Effector memory CD8-positive, alpha-beta T cell (primary cell): Measurements from ENCODE around the gene ARMH2.
"Not testable (repeated sequence)": the region's sequence is repeated elsewhere in the genome, so short reads cannot be mapped to it uniquely, and the experiment has no call there.

Experiments
- ATAC-seq: fragments of 150-1000 bp; cut with Tn5 transposase; replicated peaks from 2 replicates; pipeline ENCODE4 v1.10.0; 2021; ENCODE audit warnings: mild to moderate bottlenecking, moderate library complexity
- DNase-seq, 3 experiments: peaks; one replicate each; pipeline ENCODE4 v3.0.0; 2021
- H3K27ac Mint-ChIP-seq, 2 donors: one replicate each; pipeline ENCODE4 v1.8.0; 2022; ENCODE audit warnings: mild to moderate bottlenecking in 2 of 2, mixed read lengths in 2 of 2, moderate library complexity in 2 of 2
- H3K27me3 Mint-ChIP-seq, 2 donors: one replicate each; pipeline ENCODE4 v1.8.0; 2022; ENCODE audit warnings: mixed read lengths in 2 of 2
- H3K36me3 Mint-ChIP-seq: one replicate; pipeline ENCODE4 v1.8.0; 2022; ENCODE audit warnings: mild to moderate bottlenecking, moderate library complexity, mixed read lengths; ENCODE audit not compliant: insufficient read depth
- H3K4me1 Mint-ChIP-seq, 2 donors: one replicate each; pipeline ENCODE4 v1.8.0; 2022; ENCODE audit warnings: low read depth in 2 of 2, mixed read lengths in 2 of 2
- H3K4me3 Mint-ChIP-seq, 2 donors: one replicate each; pipeline ENCODE4 v1.8.0; 2022; ENCODE audit warnings: mild to moderate bottlenecking in 2 of 2, mixed read lengths in 2 of 2, moderate library complexity in 2 of 2
- H3K9me3 Mint-ChIP-seq, 2 donors: one replicate each; pipeline ENCODE4 v1.8.0; 2022; ENCODE audit warnings: mixed read lengths in 2 of 2

The ARMH2 gene

GRCh38 chr6:24752503-24752902 lies 46.2 kb downstream of the ARMH2 start:
- ATAC-seq (no peak), DNase-seq (no peak)
- Mint-ChIP-seq H3K27ac (no peak overlapping the region), H3K4me1 (no peaks in the 10 kb centered on the region), H3K27me3 (peaks cover 6 to 23% of the 10 kb centered on the region in 2 donors), H3K36me3 (no peaks in the 10 kb centered on the region), H3K9me3 (no peaks in the 10 kb centered on the region), H3K4me3 (no peak overlapping the region)

GRCh38 chr6:24750878-24751277 lies 47.8 kb downstream of the ARMH2 start:
- ATAC-seq, H3K4me1 Mint-ChIP-seq, DNase-seq, H3K9me3 Mint-ChIP-seq, H3K4me3 Mint-ChIP-seq, H3K36me3 Mint-ChIP-seq, H3K27ac Mint-ChIP-seq: not testable (repeated sequence)
- H3K27me3 Mint-ChIP-seq: peaks cover 6 to 23% of the 10 kb centered on the region in 2 donors

- Mint-ChIP-seq H3K36me3 (no peaks in the 10 kb centered on the region), H3K27ac (no peak overlapping the region), H3K9me3 (no peaks in the 10 kb centered on the region), H3K4me3 (no peak overlapping the region), H3K4me1 (no peaks in the 10 kb centered on the region), H3K27me3 (peaks cover 6 to 22% of the 10 kb centered on the region in 2 donors)
- no peak for ATAC-seq
- DNase-seq: no peak
Observed at GRCh38 chr6:24749297-24749696, 49.4 kb downstream of the ARMH2 start.
